ENCODE data around the gene EN2.

DNA sequence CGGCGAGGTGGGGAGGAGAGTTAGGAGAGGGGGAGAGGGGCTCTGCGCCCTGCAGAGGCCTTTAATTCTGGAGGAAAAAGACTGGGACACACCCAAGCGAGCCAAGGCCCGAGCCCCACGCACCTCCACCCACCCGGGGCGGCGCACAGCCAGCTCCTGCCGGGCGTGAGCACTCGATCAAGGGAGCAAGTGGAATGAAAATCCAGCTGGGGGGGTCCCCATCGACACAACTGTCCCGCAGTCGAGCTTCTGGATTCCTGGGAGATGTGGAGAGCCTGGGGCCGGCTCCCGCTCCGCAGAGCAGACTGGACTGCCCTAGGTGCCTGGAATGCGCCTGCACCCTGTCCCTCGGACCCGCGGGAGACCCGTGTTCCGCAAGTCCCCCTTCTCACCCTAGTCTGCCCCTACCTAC lies 7.4 kb upstream of the EN2 start:
- TF ChIP-seq SREBF2 (IDR thresholded peaks at IDR 0.05) (no peak), RFX5 (IDR thresholded peaks at IDR 0.05) (no peak), KDM1A (IDR thresholded peaks at IDR 0.05; ENCODE audit: low read depth) (no peak), SMC3 (IDR thresholded peaks at IDR 0.05) (no peak), ESRRA (IDR thresholded peaks at IDR 0.05; ENCODE audit: borderline replicate concordance, low read length) (no peak), BHLHE40 (IDR thresholded peaks at IDR 0.05; ENCODE audit: low read depth, low read length) (no peak), RAD21 (conservative IDR thresholded peaks at IDR 0.05 in 1 of 2, IDR thresholded peaks at IDR 0.05 in 1 of 2) (no peak), MAFK (IDR thresholded peaks at IDR 0.05; ENCODE audit: partially characterized antibody) (no peak), PHF8 (IDR thresholded peaks at IDR 0.05; ENCODE audit: borderline replicate concordance, low read depth) (no peak)
- TF ChIP-seq, protein P1, sequence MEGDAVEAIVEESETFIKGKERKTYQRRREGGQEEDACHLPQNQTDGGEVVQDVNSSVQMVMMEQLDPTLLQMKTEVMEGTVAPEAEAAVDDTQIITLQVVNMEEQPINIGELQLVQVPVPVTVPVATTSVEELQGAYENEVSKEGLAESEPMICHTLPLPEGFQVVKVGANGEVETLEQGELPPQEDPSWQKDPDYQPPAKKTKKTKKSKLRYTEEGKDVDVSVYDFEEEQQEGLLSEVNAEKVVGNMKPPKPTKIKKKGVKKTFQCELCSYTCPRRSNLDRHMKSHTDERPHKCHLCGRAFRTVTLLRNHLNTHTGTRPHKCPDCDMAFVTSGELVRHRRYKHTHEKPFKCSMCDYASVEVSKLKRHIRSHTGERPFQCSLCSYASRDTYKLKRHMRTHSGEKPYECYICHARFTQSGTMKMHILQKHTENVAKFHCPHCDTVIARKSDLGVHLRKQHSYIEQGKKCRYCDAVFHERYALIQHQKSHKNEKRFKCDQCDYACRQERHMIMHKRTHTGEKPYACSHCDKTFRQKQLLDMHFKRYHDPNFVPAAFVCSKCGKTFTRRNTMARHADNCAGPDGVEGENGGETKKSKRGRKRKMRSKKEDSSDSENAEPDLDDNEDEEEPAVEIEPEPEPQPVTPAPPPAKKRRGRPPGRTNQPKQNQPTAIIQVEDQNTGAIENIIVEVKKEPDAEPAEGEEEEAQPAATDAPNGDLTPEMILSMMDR (IDR thresholded peaks at IDR 0.05): no peak
- TF ChIP-seq, protein P2, sequence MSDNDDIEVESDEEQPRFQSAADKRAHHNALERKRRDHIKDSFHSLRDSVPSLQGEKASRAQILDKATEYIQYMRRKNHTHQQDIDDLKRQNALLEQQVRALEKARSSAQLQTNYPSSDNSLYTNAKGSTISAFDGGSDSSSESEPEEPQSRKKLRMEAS (IDR thresholded peaks at IDR 0.05): no peak
